GM18870 (cell line): ENCODE results near the gene TXNDC2.
"Not testable (repeated sequence)": the region's sequence is repeated elsewhere in the genome, so short reads cannot be mapped to it uniquely, and the experiment has no call there.

Experiments used
- ATAC-seq: cut with Tn5 transposase; IDR thresholded peaks from one replicate; pipeline ENCODE4 v1.9.1; 2021; ENCODE audit warnings: moderate library complexity; ENCODE audit not compliant: unreplicated experiment

TXNDC2 gene

DNA sequence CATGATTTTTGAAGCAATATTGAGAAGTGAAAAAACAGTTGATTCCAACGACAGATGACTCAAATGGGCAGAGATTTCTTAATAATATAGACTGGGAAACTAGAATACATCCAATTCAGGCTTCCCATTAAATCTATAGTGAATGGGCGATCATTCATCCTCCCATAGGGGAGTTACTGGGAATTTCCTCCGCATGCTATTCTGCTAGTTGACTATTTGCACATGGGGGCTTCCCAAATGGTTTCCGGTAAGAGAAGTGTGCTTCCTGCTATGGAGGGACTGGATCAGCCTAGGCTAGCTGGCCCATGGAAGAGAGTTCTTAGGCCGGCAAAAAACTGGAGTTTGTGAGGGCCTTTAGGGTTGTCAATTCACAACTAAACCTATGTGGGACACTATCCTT lies 25.5 kb downstream of the TXNDC2 start:
- ATAC-seq, result no peak

DNA sequence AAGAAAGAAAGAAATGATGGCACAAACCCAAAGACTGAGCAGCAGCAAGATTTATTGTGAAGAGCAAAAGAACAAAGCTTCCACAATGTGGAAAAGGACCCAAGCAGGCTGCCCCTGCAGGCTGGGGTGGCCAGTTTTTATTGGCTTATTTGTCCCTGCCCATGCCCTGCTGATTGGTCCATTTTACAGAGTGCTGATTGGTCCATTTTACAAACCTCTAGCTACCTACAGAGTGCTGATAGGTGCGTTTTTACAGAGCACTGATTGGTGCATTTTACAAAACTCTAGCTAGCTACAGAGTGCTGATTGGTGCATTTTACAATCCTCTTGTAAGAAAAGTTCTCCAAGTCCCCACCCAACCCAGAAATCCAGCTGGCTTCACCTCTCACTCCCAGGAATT lies 26.5 kb downstream of the TXNDC2 start:
- ATAC-seq, result not testable (repeated sequence)

DNA sequence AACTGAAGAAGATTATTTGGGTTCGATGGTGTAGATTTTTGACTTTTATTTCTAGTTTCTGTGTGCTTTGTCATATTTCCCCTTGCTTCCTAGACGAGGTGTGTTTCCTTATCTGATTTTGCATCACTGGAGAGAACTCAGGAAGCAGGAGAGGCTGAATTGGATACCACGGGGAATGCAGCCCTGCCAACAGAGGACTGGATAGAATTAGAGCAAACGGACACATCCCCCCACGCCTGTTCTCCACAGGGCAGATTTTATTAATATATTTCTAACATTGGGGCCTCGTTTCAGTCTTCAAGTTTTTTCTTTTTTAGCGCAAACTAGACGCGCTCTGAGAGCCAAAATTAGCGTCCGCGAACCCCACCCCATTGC lies 27.4 kb downstream of the TXNDC2 start:
- ATAC-seq, result no peak

DNA sequence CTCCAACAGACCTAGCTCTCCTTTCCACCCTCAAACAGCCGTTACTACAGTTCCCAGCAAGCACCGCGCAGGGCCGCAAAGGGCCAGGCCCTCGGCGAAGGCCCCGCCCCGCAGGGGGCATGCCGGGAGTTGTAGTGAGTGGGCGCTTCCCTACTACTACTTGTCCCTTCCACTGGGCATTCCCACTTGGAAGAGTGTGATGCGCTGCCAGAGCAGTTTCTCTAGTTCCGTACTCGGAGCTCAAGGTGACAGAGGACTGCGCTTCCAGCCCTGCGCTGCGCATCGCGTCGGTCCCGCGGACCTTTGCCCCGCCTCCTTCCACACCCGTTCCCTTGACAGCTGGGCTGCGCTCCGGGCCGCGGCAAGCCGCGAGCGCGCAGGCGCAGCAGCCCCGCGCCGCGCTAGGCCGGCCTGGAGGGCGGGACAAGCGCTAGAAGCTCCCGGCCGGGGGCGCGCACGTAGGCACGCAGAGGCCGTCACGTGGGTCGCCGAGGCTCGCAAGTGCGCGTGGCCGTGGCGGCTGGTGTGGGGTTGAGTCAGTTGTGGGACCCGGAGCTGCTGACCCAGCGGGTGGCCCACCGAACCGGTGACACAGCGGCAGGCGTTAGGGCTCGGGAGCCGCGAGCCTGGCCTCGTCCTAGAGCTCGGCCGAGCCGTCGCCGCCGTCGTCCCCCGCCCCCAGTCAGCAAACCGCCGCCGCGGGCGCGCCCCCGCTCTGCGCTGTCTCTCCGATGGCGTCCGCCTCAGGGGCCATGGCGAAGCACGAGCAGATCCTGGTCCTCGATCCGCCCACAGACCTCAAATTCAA lies 28.0 kb downstream of the TXNDC2 start, which contains the start of gene VAPA:
VAPA (plus strand) TSS at position 491 of the 808 bp plus-strand sequence; CDS start at position 732, 241 bp downstream.
- peak; percentile 87 for ATAC-seq

DNA sequence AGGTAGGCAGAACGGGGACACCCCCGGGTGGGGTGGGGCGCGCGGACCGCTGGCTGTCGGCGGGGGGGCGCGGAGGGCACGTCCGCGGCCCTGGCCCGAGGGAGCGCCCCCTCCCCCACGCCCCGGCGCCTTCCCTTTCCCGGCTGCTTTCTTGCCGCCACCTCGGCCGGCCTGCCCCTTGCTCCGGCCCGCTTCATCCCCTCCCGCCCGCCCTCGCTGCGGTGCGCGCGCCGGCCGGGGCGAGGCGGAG lies 28.5 kb downstream of the TXNDC2 start:
- ATAC-seq, result peak; percentile 3

- ATAC-seq, result no peak
Observed at GRCh38 chr18:9914584-9915290, 29.0 kb downstream of the TXNDC2 start.

GRCh38 chr18:9915291-9916076 lies 29.7 kb downstream of the TXNDC2 start:
- no peak for ATAC-seq

- ATAC-seq, result no peak
Observed at GRCh38 chr18:9916077-9916639, 30.4 kb downstream of the TXNDC2 start.

- ATAC-seq, result no peak
Observed at GRCh38 chr18:9916808-9917207, 31.0 kb downstream of the TXNDC2 start.

- no peak for ATAC-seq
Observed at GRCh38 chr18:9918016-9918680, 32.4 kb downstream of the TXNDC2 start.

DNA sequence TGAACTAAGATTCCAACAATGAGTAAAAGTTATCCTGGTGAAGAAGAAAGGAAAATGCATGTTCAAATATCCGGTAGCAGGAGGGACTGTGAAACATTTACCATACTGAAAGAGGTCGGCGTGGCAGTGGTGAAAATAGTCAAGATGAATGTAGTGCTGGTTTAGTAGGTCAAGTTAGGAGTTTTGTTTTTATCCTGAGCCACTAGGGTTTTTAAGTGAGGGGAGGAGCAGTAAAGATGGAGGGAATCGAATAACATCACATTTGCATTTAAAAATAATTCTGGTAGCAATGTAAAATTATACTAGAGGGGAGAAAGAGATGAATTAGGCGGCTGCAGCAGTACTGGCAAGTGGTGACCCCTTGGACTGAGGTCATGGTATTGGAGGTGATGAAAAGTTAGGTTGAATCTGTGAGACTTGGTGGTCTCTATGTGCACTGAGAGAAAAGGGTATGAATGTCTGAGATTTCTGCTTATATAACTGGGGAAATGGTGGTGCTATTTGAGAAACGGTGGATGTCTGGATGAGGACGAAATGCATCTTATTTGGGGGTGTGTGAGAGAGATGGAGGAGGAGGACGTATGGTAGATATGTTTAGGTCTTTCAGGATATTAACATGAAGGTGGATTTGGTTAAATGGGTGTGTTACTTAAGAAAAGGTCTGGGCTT lies 33.9 kb downstream of the TXNDC2 start:
- no peak for ATAC-seq

DNA sequence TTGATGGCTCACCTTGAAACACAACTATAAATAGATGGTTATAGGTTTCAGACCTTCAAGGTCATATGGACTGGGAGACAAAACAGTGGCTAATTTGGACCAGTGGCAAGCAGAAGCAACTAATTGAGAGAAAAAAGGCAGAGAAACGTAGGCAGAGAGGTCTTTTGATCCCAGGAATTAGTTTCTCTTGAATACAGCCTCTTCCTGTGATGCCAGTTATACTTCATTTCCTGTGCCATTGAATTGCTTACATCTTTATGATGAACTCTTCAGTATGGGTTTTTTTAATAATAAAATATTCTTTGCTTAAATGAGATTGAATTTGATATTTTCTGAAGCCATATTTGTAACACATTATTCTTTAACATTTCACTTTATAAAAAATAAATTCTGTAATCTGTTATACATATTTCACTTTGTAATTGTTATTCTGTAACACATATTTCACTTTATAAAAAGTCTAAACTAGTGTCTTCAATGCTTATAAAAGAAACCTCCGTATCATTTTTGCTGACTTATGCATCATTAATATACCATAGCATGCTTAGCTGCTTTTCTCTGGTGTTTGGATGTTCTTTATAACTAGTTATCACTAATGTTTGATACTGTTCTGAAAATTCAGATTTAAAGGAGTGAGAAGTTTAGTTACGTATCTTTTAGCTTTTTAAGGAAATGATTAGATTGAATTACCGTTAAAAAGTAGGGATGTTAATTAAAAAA lies 37.0 kb downstream of the TXNDC2 start:
- no peak for ATAC-seq

DNA sequence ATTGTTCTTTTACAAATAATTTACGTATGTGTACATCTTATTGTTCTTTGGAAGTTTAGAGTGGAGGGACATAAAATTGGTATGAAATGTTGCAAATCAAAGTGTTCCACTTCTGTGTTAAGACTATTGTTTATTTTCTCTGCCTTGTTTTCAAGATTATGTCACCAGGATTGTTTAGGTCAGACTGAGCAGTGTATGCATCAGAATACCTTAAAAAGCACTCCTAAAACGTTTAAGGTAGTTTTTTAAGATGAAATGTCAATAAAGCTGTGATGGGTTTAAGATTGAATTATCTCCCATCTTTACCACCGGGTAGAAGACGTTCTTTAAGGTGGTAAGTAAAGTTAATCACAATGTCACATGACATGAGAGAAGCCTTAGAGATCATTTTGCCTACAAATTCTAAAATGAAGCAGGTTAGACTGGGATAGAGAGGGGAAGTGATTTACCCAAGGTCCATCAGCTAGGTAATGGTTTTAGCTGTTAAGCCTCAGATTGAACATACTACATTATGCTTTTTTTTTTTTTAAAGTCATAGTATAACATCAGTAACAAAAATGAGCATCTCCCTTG lies 38.7 kb downstream of the TXNDC2 start:
- no peak for ATAC-seq

DNA sequence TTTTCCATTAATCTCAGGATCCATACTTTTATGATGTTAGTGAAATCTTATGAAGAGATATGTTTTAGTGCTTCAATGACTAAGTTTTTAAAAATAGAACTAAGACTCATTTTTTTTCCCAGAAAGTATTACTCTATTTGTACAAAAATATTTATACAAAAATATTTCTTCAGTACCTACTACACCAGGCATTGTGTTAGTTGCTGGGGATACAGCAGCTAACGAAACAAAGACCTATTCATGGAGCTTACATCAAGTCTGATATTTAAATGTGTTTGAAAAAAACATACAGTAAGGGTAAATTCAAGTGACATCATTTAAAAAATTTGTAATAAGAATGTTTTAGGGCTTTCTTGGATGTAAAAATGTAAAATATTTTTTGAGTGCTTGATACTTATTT lies 39.6 kb downstream of the TXNDC2 start:
- ATAC-seq, result no peak

GRCh38 chr18:9925795-9926194 lies 40.0 kb downstream of the TXNDC2 start:
- no peak for ATAC-seq

- no peak for ATAC-seq
Observed at GRCh38 chr18:9926223-9926894, 40.6 kb downstream of the TXNDC2 start.

- no peak for ATAC-seq
Observed at GRCh38 chr18:9926977-9927376, 41.2 kb downstream of the TXNDC2 start.

DNA sequence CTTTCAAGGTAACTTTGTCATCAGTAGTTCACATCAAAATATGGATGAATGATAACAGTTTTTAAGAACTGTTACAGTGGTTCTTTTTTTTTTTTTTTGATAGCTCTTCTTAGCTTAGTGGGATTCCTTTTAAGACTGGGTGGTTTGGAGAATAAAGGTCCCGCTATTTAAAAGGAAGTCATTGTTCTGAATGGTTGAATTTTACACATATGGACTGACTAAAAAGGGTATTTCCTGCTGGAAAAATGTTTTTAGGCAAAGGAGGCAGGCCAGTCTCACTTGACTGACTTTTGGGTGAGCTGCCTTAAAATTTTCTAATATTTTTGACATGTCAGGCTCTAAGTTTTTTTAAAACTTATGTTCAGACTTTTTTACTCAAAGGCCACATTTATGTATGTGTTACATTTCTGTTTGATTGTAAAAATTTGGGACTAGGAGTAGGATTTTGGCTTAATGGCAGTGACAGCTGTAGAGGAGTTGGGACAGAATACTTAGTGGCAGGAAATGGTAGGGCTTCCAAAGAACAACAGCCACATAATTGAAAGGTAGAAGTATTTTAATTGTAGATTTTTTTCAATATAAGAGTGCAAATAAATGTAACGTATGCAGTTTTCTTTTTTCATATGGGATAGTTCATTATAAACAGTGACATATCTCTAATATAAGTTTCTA lies 41.8 kb downstream of the TXNDC2 start:
- ATAC-seq, result no peak
